Midbrain (tissue), 1 donor: Measurements from ENCODE around the gene FOXM1.
"Not testable (repeated sequence)": the region's sequence is repeated elsewhere in the genome, so short reads cannot be mapped to it uniquely, and the experiment has no call there.

ENCODE experiments used
- DNase-seq: peaks from one replicate; lab custom pipeline; 2025; lab: John Stamatoyannopoulos, UW

Gene FOXM1

GRCh38 chr12:2879853-2880252 is 2.9 kb upstream of the FOXM1 start:
- no peak for DNase-seq

DNA sequence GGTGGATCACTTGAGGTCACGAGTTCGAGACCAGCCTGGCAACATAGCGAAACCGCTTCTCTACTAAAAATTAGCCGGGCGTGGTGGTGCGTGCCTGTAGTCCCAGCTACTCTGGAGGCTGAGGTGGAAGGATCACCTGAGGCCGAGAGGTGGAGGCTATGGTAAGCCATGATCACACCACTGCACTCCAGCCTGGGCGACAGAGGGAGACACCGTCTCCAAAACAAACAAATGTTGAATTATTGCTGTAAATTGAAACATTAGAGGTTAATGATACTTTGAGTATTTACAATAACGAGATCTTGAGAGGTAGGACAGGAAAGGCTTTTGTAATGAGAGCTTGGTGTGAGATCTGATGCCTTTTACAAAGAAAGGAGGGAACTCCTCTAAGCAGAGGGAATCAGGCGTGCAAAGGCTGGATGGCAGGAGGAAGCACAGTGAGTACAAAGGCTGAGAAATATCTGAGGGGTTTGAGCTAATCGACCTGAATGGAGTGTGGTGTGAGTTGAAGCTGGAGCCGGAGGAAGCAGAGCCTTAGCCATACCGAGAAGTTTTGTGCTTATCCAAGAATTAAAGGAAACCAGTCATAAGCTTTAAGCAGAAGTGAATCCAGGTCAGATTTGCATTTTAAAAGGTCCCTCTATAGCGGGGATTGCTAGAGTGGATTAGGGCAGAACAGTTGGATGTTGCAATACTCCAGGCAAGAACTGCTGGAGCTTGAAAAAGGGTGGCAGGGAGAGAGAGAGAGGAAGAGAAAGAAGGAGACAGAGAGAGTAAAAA is 1.2 kb upstream of the FOXM1 start:
- DNase-seq: peak; percentile 35

GRCh38 chr12:2876431-2877046 is 435 bp downstream of the FOXM1 start:
- DNase-seq: no peak

DNA sequence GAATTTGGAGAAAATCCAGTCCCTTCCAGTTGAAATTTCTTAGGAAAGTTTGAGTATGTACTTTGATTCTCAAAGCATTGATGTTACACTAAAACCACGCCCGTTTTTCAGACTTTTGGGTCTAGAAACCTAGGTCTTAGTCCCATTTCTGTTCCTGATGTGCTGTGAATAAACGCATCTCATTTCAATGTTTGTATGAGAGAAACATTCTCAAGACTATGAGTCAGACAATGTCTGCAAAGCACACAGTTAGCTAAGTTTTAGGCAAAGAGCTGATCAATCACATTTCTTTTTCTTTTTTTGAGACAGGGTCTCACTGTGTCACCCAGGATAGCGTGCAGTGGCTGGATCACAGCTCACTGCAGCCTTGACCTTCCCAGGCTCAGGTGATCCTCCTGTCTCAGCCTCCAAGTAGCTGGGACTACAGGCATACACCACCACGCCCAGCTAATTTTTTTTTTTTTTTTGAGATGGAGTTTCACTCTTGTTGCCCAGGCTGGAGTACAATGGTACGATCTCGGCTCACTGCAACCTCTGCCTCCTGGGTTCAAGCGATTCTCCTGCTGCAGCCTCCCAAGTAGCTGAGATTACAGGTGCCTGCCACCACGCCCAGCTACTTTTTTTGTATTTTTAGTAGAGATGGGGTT is 7.9 kb downstream of the FOXM1 start:
- not testable (repeated sequence) for DNase-seq

DNA sequence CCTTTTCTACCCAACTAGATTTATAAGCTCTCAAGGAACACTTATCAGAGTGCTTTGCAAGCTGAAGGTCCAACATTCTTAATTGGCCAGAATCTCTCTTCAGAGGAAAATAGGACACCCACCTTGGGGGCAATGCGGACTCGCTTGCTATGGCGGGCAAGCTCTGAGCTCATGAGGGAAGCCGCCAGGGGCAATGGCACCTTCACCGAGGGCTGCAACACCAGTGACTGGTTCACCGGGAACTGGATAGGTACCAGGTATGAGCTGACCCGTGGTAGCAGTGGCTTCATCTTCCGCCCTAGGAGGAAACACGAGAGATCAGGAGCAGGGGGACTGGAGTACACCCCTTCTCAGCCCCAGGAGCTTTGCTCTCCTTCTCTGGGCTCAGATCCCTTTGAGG is 12.8 kb downstream of the FOXM1 start:
- no peak for DNase-seq

DNA sequence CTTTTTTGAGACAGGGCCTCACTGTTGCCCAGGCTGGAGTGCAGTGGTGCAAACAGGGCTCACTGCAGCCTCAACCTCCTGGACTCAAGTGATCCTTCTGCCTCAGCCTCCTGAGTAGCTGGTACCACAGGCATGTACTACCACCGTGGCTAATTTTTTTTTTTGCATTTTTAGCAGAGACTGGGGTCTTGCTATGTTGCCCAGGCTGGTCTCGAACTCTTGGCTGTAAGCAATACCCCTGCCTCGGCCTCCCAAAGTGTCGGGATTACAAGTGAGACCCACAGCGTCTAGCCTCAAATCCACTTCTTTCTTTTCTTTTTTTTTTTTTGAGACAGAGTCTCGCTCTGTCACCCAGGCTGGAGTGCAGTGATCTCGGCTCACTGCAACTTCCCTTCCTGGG is 13.6 kb downstream of the FOXM1 start:
- not testable (repeated sequence) for DNase-seq

DNA sequence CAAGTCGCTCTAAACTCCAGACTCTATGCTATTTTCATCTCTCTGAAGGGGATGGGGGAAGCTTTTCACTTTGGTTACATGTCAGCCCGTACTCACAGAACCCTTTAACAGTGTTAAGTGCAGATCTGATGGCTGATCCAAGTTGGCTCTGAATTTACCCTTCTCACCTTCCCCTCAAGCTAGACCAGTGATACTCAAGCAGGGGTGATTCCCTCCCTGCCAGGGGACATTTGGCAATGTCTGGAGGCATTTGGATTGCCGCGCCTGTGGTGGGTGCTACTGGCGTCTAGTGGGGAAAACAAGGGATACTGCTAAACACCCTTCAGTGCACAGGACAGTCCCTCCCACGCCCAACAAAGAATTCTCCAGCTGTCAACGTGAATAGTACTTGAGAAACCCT is 14.1 kb downstream of the FOXM1 start:
- no peak for DNase-seq

- no peak for DNase-seq
Measured at GRCh38 chr12:2860170-2860569, 16.8 kb downstream of the FOXM1 start.

- no peak for DNase-seq
Measured at GRCh38 chr12:2858944-2859421, 18.0 kb downstream of the FOXM1 start.

DNA sequence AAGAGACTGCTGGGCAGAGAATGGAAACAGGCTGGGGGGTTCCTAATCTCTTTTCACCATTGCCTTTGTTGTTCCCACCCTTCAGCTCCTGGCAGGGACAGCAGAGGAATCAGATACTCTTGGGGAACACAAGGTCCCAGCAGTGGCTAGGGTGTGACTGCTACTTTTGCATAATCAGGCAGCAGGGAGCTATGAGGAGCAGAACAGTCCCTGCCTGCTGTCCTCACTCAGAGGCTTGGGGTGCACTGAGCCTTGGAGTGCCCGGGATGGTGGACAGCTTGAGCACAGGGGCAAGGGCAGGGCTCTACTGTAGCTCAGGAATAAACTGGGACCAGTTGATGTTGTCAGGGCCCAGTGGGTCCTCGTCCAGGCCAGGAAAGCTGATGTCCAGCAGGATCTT is 18.6 kb downstream of the FOXM1 start:
- no peak for DNase-seq

GRCh38 chr12:2857576-2857975 is 19.4 kb downstream of the FOXM1 start:
- DNase-seq: no peak

- DNase-seq: no peak
Measured at GRCh38 chr12:2857021-2857431, 19.9 kb downstream of the FOXM1 start, which contains the start of gene TEX52. Gene TEX52, minus strand, starts transcription at chr12:2857039. Its CDS starts 13 bp downstream, at chr12:2857026.

DNA sequence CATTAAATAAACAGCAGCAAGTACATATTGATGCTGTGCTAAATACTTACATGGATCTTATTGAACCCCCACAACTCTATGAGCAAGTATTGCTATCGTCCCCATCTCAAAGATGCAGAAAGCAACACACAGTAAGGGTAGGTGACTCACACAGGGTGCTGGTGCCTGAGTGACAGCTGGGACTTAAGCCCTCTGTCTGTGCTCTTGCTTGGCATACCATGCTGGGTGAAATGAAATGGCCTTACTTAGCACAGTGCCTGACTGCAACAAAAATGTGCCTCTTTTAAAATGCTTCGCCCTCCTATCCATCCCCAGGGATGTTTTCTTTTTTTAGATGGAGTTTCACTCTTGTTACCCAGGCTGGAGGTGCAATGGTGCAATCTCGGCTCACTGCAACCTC is 20.9 kb downstream of the FOXM1 start:
- DNase-seq: no peak

DNA sequence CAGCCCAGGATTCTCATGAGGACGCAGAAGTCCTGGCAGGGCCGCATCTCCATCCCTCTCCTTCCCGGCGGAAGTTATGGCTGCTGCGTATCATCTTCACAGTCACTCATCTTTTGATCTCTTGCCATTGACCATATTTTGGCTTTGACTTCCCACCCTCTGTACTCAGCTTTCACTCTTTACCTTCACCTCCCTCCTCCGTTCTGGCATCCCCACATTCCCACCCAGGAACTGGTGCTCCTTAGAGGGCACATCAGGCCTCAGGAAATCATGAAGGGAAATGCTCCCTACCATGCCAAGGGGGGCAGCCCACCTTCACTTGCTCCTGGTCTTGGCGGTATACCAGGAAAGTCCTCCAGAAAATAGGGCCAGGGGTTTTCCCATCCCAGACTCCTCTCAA is 21.4 kb downstream of the FOXM1 start:
- no peak for DNase-seq

- no peak for DNase-seq
Measured at GRCh38 chr12:2854669-2855453, 22.1 kb downstream of the FOXM1 start.

DNA sequence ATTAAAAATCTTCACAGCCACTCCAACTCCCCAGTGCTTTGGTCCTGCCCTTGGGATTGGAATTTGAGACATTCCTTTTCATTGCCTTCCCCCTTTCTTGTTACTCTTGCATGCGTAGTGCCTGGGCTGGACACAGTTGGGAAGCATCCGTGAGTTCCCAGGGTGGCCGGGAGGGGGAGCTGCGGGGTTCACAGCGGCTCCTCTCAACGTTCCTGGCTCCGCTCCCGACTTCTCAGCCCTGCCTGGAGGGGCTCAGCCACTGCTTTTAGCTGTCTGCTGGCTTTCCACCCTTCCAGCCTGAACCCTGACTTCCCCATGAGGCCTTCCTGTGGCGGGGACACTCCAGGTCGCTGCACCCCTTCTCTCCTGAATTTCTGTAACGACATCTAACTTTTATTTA is 23.3 kb downstream of the FOXM1 start:
- peak; percentile 74 for DNase-seq

DNA sequence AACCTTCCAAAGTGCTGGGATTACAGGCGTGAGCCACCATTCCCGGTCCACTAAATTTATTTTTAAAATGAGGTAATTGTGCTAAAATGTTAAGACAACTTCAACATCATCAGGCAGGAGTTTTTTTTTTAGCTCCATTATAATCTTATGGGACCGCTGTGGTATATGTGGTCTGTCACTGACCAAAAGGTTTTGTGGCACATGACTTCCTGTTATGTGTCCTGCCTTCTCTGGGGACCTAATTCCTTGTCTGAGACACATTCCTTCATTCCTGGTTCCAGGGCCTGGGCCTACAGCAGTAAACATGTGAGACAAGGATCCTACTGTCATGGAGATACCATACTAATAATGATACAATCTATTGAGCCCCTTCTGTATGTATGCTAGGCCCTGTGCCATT is 25.0 kb downstream of the FOXM1 start:
- DNase-seq: no peak

DNA sequence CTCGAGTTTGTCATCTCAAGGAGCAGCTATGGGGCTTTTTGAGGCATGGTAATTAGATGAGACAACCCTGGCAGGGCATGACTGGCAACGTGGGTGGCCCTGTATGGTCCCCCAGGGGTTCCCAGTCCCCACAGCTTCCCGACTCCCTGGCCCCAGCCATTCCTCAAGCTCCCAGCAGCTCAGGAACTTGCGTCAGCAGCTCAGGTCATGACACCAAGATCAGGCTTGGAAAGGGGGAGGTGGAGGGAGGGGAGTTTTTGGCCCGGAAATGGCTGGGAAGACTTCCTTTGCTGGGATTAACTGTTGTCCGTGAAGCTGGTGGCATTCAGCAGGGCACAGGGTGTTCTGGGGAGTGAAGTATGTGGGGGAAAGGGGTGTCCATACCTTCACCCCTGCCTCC is 31.7 kb downstream of the FOXM1 start:
- DNase-seq: no peak

DNA sequence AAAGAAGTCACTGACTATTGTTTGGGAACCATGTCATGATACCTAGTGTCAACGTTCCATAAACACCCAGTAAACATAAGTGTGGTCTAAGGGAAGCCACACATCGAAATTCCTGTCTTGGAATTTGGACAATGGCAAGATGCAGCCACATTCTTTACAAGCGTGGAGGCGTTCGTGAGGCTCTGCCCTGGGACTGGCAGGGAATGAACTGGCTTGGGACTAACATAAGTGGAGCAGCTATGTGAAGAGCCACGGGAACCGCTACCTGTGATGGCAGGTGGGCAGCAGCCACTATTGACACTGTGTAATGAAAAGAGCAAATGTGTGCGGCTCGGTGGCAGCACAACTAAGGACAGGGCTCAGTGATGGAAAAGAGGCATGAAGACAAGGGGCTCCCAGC is 32.2 kb downstream of the FOXM1 start:
- no peak for DNase-seq

DNA sequence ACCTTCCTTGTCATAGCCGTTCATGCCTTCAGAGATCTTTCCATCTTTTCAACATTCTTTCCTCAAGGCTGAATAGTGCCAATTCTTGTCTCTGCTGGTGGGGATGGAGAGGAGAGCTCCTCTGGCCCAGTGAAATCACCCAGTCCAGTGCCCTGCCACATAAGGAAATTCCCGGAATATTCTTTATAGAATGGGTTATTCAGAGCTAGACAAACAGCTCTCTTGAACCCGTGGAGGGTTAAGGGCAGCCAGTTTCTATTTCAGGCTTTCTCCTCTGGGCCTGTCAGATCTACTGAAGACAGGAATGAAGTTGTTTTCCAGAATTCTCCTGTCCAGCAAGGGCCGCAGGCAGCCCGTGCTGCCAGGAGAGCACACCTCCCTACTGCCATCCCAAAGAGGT is 34.0 kb downstream of the FOXM1 start:
- no peak for DNase-seq

DNA sequence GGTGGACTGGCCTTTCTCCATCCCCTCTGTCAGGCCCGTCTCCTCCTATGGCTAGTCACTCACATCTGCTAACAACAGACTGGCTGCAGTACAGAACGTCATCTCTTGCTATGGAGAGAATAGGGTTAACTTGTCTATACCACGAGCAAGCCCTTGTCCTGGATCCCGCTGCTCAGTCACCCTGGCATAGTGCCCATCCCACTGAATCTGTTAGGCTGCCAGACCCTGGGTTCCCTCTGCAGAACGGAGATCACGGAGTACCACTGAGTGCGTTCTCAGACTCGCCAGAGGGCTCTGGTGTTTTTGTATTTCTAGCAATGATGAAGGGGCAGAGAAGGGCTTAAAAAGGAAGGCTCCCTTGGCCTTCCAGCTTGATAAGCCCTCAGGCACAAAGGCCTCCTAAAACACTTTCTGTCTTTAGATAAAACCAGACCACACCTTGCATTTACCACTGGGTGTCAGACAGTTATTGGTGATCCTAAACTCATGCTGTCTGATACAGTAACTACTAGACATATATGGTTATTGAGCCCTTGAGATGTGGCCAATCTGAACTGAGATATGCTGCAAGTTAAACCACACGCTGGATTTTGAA is 35.8 kb downstream of the FOXM1 start:
- no peak for DNase-seq

- no peak for DNase-seq
Measured at GRCh38 chr12:2836574-2836973, 40.4 kb downstream of the FOXM1 start.
